ENCODE results near the gene CD163.
"Not testable (repeated sequence)": the region's sequence is repeated elsewhere in the genome, so short reads cannot be mapped to it uniquely, and the experiment has no call there.

The CD163 gene

GRCh38 chr12:7448099-7448498 lies 55.5 kb downstream of the CD163 start:
- no peak for DNase-seq

DNA sequence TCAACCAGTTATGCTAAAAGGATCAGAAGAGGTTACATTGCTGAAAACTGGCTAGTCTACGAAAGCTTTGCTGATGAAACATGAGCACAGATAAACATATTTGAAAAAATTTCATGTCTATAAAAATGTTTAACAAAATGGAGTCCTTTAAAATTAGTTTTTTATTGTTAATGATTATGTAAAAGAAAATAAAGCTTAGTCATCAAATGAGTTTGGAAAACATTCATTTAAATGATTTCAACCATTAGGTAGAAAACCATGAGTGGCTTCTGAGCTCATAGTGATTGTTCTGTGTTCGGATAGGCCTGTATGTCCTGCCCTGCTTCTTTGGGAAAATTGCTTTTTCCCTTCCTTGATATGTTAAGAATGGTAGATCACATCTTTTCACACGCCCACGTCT lies 59.0 kb downstream of the CD163 start:
- DNase-seq = no peak

GRCh38 chr12:7444076-7444475 lies 59.5 kb downstream of the CD163 start, which contains the start of gene CD163L1:
TSS of gene CD163L1 (minus strand) at chr12:7444153. CDS start at chr12:7444127, 26 bp downstream.
- no peak for DNase-seq

DNA sequence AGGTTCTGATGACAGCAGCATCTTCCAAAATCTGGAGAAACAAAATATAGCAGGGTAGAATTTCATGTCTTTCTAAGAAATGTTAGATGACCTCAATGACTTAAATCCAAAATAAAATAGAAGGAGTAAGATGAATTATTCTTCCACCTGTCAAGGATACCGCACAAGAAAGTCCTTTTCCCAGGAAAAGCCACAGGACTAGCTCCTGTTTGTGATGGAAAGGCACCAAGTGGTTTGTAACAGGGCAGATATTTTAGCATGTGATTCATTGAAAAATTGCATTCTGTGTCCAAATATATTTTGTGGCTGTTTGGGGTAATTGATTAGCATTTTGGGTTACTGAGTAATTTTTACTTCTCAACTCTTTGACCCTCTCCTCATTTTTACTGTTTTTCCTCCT lies 62.4 kb downstream of the CD163 start:
- DNase-seq = no peak

DNA sequence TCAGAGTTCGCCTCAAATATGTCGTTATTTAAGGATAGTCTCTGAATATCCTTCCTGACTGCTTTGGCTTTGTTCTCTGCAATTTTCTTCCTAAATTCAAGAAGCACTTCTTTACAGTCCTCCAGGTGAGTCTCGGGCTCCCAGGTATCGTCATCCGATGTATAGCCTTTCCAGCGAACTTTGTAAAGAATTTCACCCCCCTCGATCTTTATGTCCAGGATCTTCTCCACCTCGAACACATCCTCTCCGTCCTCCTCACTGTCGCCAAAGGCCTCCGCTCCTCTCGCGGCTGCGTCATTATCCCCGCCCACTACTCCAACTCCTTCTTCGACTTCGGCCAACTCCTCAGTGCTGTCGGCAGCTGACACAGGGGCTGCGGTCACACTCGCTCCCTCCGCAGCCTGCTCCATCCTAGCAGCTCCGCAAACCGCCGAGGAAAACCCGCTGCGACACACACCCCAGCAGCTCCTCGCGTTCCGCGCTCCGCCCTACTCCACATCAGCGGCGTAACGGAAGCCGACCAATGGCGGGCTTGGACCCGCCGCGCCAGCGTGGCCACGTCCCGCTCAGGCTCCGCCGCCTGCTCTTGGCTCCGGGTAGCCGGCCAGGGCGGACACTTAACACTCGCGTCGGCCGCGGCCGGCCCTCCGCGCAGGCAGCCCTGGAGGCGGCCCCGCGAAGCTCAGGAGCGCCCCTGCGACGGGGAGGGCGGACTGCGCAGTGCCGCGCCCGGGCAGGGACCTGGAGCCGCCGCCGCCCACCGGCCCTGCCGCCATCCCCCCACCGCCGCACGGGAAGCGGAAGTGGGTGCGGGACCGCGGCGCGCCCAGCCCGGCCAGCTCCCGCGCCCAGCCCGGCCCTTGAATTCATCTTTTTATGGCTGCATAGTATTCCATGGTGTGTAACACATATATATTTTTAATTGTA lies 63.7 kb downstream of the CD163 start:
- DNase-seq = peak; percentile 61

DNA sequence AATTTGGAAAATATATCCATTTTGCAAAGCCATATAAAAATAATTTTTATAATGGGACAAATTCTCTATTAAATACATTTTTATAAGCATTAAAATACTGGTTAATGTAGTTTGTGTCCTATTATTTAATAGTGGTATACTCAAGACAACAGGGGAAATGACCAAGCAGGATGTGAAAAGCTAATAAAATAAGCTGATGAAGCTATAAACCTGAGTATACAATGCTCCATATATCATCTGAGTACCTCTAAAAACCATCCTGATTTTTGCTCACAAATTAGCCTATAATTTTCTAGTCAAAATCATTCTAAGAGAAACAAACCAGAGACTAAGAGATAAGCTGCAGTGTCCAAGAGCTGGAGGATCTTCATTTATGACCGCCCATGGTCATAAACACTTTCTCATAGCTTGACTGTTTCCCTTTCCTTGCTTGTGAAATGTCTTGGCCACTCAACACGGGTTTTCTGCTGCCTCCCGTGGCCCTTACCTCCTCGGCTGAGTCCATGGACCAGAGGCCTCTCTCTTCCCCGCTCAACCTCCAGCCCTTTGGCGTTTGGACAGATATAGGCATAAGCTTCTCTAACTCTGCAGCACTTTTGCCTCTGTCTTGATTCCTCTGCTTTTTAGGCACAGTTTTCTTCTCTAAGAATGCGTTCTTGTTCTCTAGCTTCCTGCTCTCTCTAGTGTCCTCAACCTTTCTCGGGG lies 65.1 kb downstream of the CD163 start:
- DNase-seq = not testable (repeated sequence)

GRCh38 chr12:7437494-7437893 lies 66.1 kb downstream of the CD163 start:
- DNase-seq = not testable (repeated sequence)

DNA sequence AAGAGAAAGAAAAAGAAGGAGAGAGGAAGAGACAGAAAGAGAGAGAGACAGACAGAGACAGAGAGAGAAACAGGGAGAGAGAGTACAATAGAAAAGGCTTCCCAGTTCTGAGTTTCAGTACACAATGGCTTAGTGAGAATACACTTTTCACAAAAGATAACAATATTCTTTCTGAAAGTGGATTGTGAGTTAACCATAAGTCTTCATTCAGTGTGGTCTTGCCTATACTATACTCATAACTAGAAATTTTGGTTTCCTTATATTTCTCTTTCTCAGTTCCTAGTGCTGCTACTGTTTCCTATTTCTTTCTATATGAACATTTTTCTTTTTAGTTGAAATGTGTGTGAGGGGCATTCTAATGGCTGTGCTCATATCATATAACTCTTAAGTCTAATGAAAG lies 68.9 kb downstream of the CD163 start:
- no peak for DNase-seq

DNA sequence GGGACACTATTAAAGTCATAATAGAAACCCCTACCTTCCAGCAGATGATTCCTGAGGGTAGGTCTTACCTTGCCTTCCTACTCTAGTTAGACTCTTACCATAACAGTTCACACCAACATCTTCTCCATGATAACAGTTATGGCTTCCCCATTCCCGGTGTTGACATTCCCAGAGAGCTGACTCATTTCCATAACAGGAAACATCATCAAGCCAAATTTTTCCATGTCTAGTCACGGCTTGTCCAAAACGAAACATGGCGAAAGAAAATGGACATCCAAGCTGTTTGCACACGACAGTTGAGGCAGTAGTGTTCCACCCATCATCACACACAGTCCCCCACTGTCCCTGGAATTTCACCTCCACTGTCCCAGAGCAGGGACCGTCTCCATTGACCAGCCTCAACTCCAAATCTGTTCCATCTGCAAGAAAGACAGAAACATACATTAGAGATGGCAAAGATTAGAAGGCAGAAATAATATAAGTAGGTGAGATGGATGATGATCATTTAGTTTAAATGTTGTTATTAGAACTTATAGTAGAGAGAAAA lies 70.2 kb downstream of the CD163 start:
- no peak for DNase-seq

DNA sequence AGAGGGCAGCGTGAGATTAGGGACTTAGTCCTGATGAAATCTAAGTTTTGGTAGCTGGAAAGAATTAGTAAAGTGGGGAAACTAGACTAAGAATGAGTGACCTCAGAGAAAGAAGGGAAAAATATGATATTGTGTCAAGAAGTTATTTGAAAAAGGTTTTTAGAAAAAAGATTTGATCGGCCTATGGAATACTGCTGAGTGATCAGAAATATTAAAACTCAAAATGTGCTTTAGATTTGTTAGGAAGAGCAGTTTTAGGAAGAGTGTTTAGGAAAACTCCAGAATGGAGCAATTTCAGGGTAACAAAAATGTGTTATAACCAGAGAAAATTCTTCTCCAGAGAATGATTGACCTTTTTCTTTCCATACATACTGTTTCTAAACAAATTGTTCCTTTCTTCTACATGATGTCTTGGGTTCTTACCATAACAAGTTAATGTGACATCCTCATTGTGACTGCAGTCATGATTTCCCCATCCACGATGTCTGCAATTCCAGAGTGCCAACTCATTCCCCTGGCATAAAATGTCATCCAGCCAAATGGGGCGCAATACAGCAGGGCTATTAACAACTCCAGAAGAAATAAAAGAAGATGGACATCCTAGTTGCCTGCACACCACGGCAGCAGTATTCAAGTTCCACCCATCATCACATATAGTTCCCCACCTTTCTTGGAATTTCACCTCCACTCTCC lies 71.4 kb downstream of the CD163 start:
- no peak for DNase-seq

Measured in activated CD4-positive, alpha-beta T cell treated with anti-CD3 and anti-CD28 coated beads for 48 hours (primary cell).